HEK293T (cell line): ENCODE results near the gene CSHL1.

Source experiments
- CTCF ChIA-PET: fragments of 350-600 bp; formaldehyde crosslinking; extraction: SDS; loops from one replicate; lab custom pipeline; 2021; ENCODE audit warnings: antibody characterized with exemption, inconsistent platforms; lab: Yijun Ruan, JAX
- POLR2A ChIA-PET: fragments of 350-600 bp; formaldehyde crosslinking; extraction: SDS; loops from one replicate; lab custom pipeline; 2020; ENCODE audit warnings: antibody characterized with exemption, inconsistent platforms; lab: Yijun Ruan, JAX
- DNase-seq: peaks from one replicate; pipeline ENCODE4 v3.0.0; 2012; ENCODE audit warnings: mixed read lengths; ENCODE audit errors: extremely low spot score
- ARNT ChIP-seq: fragments of 450-650 bp; IDR thresholded peaks from 2 replicates; pipeline ENCODE4 v1.6.1; 2017; ENCODE audit warnings: mild to moderate bottlenecking
- BHLHE40 ChIP-seq: fragments of 450-650 bp; IDR thresholded peaks from 2 replicates; pipeline ENCODE4 v1.6.1; 2016; ENCODE audit warnings: mild to moderate bottlenecking, moderate library complexity, borderline replicate concordance
- CTBP1 ChIP-seq: fragments of 450-650 bp; IDR thresholded peaks from 2 replicates; pipeline ENCODE4 v1.6.1; 2016; ENCODE audit warnings: borderline replicate concordance
- ELF4 ChIP-seq: fragments of 450-650 bp; IDR thresholded peaks from 2 replicates; pipeline ENCODE4 v1.6.1; 2017; ENCODE audit warnings: antibody characterized with exemption
- FOXA1 ChIP-seq: fragments of 450-650 bp; IDR thresholded peaks from 2 replicates; pipeline ENCODE4 v1.6.1; 2016; ENCODE audit warnings: mild to moderate bottlenecking
- FOXK2 ChIP-seq: fragments of 450-650 bp; IDR thresholded peaks from 2 replicates; pipeline ENCODE4 v1.6.1; 2016; ENCODE audit warnings: mild to moderate bottlenecking
- FOXM1 ChIP-seq: fragments of 450-650 bp; IDR thresholded peaks from 2 replicates; pipeline ENCODE4 v1.6.1; 2017; ENCODE audit warnings: mild to moderate bottlenecking, borderline replicate concordance
- HDGF ChIP-seq: fragments of 450-650 bp; IDR thresholded peaks from 2 replicates; pipeline ENCODE4 v1.6.1; 2017; ENCODE audit warnings: antibody characterized with exemption, borderline replicate concordance
- L3MBTL2 ChIP-seq: fragments of 450-650 bp; conservative IDR thresholded peaks from 2 replicates; pipeline ENCODE4 v1.6.1; 2016; ENCODE audit warnings: mild to moderate bottlenecking
- LEF1 ChIP-seq: fragments of 450-650 bp; IDR thresholded peaks from 2 replicates; pipeline ENCODE4 v1.6.1; 2017; ENCODE audit warnings: mild to moderate bottlenecking, borderline replicate concordance
- NFRKB ChIP-seq: fragments of 450-650 bp; IDR thresholded peaks from 2 replicates; pipeline ENCODE4 v1.6.1; 2016; ENCODE audit warnings: mild to moderate bottlenecking, moderate library complexity
- SP1 ChIP-seq: fragments of 450-650 bp; IDR thresholded peaks from 2 replicates; pipeline ENCODE4 v1.6.1; 2017
- SUZ12 ChIP-seq: fragments of 450-650 bp; IDR thresholded peaks from 2 replicates; pipeline ENCODE4 v1.6.1; 2016; ENCODE audit warnings: mild to moderate bottlenecking
- TARDBP ChIP-seq: fragments of 450-650 bp; IDR thresholded peaks from 2 replicates; pipeline ENCODE4 v1.6.1; 2016
- ZNF384 ChIP-seq: fragments of 450-650 bp; IDR thresholded peaks from 2 replicates; pipeline ENCODE4 v1.6.1; 2016
- TF ChIP-seq, protein P1 (sequence below): fragments of 450-650 bp; IDR thresholded peaks from 2 replicates; pipeline ENCODE4 v1.6.1; 2016

Gene CSHL1

DNA sequence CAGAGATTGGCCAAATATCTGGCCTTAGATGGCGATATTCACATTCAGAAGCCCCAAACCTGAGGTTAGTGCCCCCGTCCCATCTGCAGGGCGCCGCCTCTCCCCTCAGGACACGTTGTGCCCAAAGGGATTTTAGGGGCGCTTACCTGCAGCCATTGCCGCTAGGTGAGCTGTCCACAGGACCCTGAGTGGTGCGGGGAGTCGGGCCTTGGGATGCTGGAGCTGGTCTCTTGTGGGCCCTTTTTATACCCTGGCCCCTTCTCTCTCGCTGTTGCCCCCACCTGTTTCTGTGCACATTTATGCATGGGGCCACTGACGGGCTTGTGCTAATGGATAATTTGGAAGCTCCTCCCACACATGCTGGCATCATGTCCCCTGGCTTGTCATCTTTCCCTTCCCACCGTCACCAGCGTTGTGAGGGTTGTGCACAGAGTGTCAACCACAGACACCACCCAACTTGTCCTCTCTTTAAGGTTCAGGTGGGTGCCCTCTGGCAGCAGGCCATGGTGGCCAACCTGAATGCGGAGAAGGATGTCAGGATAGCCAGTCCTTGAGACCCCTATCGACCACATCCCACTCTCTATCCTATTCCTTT lies at the start of gene CSHL1:
Gene CSHL1 (minus strand): TSS at position 218 of the 595 bp plus-strand sequence. CDS start 62 bp downstream, at position 156.
- POLR2A ChIA-PET: no interaction called here
- TF ChIP-seq NFRKB (no peak), SUZ12 (no peak), ARNT (no peak), L3MBTL2 (no peak)
- CTCF ChIA-PET: interaction anchor here (0.9 to 1.6 kb wide), 6 partner anchors 8 to 223 kb away, joined by 3 to 9 read pairs (median 3); no protein-coding TSS in a partner anchor
- DNase-seq: no peak

DNA sequence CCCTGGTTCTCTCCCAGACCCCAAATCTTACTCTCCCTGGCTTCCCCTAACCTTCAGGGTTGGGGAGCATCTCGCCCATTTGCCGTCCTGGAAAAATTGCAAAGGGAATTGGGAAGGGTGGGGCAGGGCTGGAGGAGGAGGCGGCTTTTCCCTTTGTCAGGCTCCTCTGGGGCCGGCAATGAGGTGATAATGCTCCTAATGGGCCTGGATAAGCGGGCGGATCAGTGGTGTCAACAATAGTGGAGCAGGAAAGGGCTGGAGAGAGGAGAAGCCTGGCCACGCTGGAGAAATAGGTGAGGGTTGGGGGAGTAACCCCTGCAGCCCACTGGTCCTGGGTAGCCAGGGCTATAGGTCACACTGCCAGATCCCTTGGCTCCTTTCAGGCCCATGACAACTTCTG lies 49.4 kb upstream of the CSHL1 start:
- TF ChIP-seq ARNT: no peak
- TF ChIP-seq L3MBTL2: no peak
- no peak for TF ChIP-seq SUZ12
- TF ChIP-seq ELF4: no peak
- no peak for TF ChIP-seq BHLHE40
- no peak for TF ChIP-seq CTBP1
- no peak for TF ChIP-seq FOXK2
- TF ChIP-seq ZNF384: no peak
- TF ChIP-seq FOXA1: no peak
- TF ChIP-seq SP1: no peak
- no peak for TF ChIP-seq FOXM1
- no peak for TF ChIP-seq NFRKB
- TF ChIP-seq TARDBP: no peak
- TF ChIP-seq, protein P1, sequence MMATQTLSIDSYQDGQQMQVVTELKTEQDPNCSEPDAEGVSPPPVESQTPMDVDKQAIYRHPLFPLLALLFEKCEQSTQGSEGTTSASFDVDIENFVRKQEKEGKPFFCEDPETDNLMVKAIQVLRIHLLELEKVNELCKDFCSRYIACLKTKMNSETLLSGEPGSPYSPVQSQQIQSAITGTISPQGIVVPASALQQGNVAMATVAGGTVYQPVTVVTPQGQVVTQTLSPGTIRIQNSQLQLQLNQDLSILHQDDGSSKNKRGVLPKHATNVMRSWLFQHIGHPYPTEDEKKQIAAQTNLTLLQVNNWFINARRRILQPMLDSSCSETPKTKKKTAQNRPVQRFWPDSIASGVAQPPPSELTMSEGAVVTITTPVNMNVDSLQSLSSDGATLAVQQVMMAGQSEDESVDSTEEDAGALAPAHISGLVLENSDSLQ: no peak
- TF ChIP-seq LEF1: no peak
- no peak for TF ChIP-seq HDGF
- ChIA-PET POLR2A (no interaction called here), CTCF (no interaction called here)
- no peak for DNase-seq

DNA sequence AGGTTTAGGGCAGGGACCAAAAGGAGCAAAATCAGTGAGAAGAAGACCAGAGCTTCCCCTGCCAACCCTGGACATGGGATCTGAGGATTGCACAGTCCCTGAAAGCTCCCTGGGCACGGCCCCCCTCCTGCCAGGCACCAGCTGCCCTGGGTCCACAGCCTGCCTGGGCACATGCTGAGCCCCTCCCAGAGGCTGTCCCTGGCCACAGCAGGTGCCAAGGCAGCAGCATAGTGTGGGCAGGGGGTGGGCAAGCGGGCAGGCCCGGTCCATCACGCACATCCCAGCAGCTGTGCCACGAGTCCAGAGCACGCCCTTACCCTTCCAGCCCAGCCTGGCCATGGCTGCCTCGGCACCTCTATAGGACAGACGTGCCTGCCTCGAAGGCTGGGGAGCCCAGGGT lies 48.9 kb upstream of the CSHL1 start:
- POLR2A ChIA-PET: no interaction called here
- no peak for TF ChIP-seq CTBP1
- TF ChIP-seq BHLHE40: no peak
- DNase-seq: no peak
- CTCF ChIA-PET: no interaction called here

DNA sequence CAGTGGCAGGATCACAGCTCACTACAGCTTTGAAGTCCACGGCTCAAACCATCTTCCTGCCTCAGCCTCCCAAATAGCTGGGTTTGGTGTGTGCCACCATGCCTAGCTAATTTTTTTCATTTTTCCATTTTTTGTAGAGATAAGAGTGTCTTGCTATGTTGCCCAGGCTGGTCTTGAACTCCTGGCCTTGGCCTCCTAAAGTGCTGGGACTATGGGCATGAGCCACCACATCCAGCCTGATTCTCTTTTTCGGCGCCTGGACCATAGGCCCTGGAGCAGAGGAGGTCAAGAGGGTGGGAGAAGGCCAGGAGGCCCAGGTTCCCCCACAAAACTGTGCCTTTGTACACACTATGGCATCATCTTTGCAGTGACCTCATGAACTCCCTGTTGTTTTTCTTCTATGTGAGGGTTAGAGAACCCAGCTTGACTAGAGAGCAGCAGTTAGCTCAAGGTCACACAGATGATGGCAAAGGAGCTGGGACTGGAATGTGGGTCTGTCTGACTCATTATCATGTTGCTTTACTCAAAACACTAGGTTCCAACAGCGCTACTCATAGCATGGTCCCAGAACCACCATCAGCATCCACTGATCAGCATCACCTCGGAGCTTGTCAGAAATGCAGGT lies 45.4 kb upstream of the CSHL1 start:
- TF ChIP-seq BHLHE40: no peak
- no peak for TF ChIP-seq NFRKB
- no peak for TF ChIP-seq L3MBTL2
- no peak for TF ChIP-seq FOXK2
- TF ChIP-seq ZNF384: no peak
- TF ChIP-seq FOXM1: no peak
- no peak for TF ChIP-seq CTBP1
- no peak for TF ChIP-seq SUZ12
- TF ChIP-seq, protein P1: no peak
- no peak for TF ChIP-seq TARDBP
- no peak for TF ChIP-seq SP1
- no peak for TF ChIP-seq LEF1
- no peak for TF ChIP-seq HDGF
- no peak for TF ChIP-seq FOXA1
- TF ChIP-seq ARNT: no peak
- no peak for TF ChIP-seq ELF4

DNA sequence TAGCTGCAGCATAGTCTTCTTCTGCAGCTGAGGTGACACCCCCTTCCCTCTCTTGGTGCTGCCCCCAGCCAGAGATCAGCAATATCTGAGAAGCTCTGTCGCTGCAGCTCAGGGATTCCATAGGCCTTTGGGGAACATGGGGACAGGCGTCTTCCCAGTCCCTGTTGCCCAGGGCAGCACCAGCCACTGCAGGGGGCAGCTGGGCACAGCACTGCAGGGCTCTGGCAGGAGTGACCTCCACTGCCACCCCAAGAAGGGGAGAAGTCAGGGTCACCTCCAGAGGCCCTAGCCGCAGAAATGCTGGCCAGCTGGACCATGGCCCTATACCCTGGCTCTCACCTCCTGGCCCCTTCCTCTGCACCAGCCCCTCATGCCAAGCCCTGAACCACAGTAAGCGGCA lies 44.7 kb upstream of the CSHL1 start:
- ChIA-PET POLR2A (no interaction called here), CTCF (interaction anchor here (2.3 kb wide), 1 partner anchor 9 kb away, joined by 7 read pairs; no protein-coding TSS in a partner anchor)
- DNase-seq: no peak
- TF ChIP-seq CTBP1 (no peak), BHLHE40 (no peak), ARNT (no peak)

More for the DNA sequence above, 45.4 kb upstream of the CSHL1 start:
- CTCF ChIA-PET: interaction anchor here (2.3 kb wide), 1 partner anchor 10 kb away, joined by 7 read pairs; no protein-coding TSS in a partner anchor
- POLR2A ChIA-PET: no interaction called here
- DNase-seq: no peak

DNA sequence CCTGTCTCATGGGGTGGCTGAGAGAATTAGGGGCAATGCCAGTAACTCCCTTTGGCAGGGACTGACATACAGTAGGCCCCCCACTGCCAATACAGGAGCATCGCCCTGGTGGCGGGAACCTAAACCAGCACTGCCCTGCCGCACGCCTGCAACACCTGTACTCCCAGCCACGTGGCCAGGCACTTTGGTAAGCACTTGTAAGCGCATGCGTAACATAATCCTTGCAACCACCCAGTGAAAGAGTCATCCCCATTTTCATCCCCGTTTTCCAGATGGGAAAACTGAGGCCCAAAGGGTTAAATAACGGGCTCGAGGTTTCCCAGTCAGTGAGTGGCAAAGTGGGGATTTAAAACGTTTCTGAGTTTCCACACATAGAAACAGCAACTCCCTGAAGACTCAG lies 44.2 kb upstream of the CSHL1 start:
- CTCF ChIA-PET: interaction anchor here (2.3 kb wide), 1 partner anchor 8 kb away, joined by 7 read pairs; no protein-coding TSS in a partner anchor
- TF ChIP-seq SP1: no peak
- no peak for TF ChIP-seq ZNF384
- TF ChIP-seq HDGF: no peak
- TF ChIP-seq BHLHE40: no peak
- no peak for TF ChIP-seq SUZ12
- TF ChIP-seq FOXA1: no peak
- TF ChIP-seq, protein P1: no peak
- TF ChIP-seq ELF4: no peak
- no peak for TF ChIP-seq L3MBTL2
- no peak for TF ChIP-seq FOXK2
- TF ChIP-seq CTBP1: no peak
- TF ChIP-seq ARNT: no peak
- no peak for TF ChIP-seq LEF1
- no peak for TF ChIP-seq FOXM1
- TF ChIP-seq NFRKB: no peak
- TF ChIP-seq TARDBP: no peak
- DNase-seq: no peak
- POLR2A ChIA-PET: no interaction called here
